Heart left ventricle (tissue), 13 donors: ENCODE data around the gene GDPD1.

Source experiments
- CTCF ChIP-seq, 12 donors: fragments of 200-600 bp; sonication (generic) in 4 of 12; IDR thresholded peaks; one replicate each; pipeline versions ENCODE4 v1.5.0 to v1.8.0; 2018 to 2022; ENCODE audit warnings: antibody characterized with exemption in 12 of 12, mild to moderate bottlenecking in 5 of 12
- POLR2A ChIP-seq, 2 donors: fragments of 450-650 bp; IDR thresholded peaks; one replicate each; pipeline ENCODE4 v1.6.1; 2017; ENCODE audit warnings: antibody characterized with exemption in 2 of 2, mild to moderate bottlenecking in 2 of 2, moderate library complexity in 2 of 2
- donor health status: ischemic (EF 13 %, LVEDD 7.1; RV severe dilation, severe dysfunction).
- donor health status: DM: no; HTN: yes; CAD: no.
- donor health status: DM: no; HTN: no; CAD: no.
- donor health status: ischemic (EF 25% LVEDD 6.9; RV normal size, moderate dysfunction).
- donor health status: ischemic (EF 25% LVEDD 5.7; RV mildly dilated, moderate dysfunction).
- donor health status: ischemic (EF 35%, LVEDD 5.7; RV mildly dilated, moderate dysfunction).
- donor health status: nonischemic (EF 11% LVEDD 7.7; RV severe dilation, severe dysfunction).
- donor health status: DM: yes; HTN: yes; CAD: no.
- donor health status: PGD.
- donor health status: ischemic (EF 29% LVEDD 5.4; RV normal size, mild dysfunction).
- donor health status: nonischemic (EF 23%, LVEDD 6.1; RV moderate dilation, normal function).

DNA sequence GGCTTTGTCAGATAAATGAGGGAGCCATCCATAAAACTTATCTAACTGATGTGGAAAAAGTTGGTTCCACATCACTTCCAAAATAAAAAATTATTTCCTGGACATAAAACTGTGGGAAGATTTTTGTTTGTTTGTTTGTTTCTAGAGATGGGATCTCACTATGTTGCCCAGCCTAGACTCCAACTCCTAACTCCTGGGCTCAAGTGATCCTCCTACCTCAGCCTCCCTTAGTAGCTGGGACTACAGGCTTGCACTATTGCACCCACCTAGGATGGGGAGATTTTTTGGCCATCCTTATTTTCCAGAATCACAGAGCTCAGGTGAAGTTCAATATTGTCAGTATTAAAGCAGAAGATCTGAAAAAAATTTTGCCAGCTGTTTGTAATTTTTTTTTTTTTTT lies 34.3 kb upstream of the GDPD1 start:
- no peak for TF ChIP-seq POLR2A (IDR thresholded peaks at IDR 0.05)
- TF ChIP-seq CTCF (IDR thresholded peaks at IDR 0.05): no peak
